Endodermal cell (in vitro differentiated cells): ENCODE results near the gene KLF15. TPM values are rescaled to one million over a fixed set of nuclear protein-coding genes. Genes with fewer than 3 reads are reported as not detected.

Source experiments
- DNase-seq: peaks from one replicate; pipeline ENCODE4 v3.0.0-alpha.2; 2017
- H3K27ac ChIP-seq: 2 replicates; pipeline ENCODE4 v1.5.1; 2013; ENCODE audit warnings: mild to moderate bottlenecking, low read depth, low read length, moderate library complexity
- H3K27me3 ChIP-seq: 2 replicates; pipeline ENCODE4 v1.6.1; 2013; ENCODE audit warnings: mild to moderate bottlenecking, low read length, moderate library complexity; ENCODE audit not compliant: insufficient read depth, control insufficient read depth, poor library complexity, severe bottlenecking
- H3K36me3 ChIP-seq: 2 replicates; pipeline ENCODE4 v1.7.0; 2013; ENCODE audit warnings: mild to moderate bottlenecking, low read length, moderate library complexity; ENCODE audit not compliant: control insufficient read depth, insufficient read depth
- H3K4me1 ChIP-seq: one replicate; pipeline ENCODE4 v1.7.0; 2013; ENCODE audit warnings: low read length; ENCODE audit not compliant: control insufficient read depth, insufficient read depth
- H3K4me3 ChIP-seq: 2 replicates; pipeline ENCODE4 v1.5.1; 2013; ENCODE audit warnings: mild to moderate bottlenecking, low read length, moderate library complexity
- H3K9ac ChIP-seq: 2 replicates; pipeline ENCODE4 v1.6.1; 2013; ENCODE audit warnings: mild to moderate bottlenecking, low read length, moderate library complexity; ENCODE audit not compliant: poor library complexity, severe bottlenecking; ENCODE audit errors: extremely low read depth
- H3K9me3 ChIP-seq: 2 replicates; pipeline ENCODE4 v1.6.1; 2013; ENCODE audit warnings: mild to moderate bottlenecking, low read length, moderate library complexity; ENCODE audit not compliant: control insufficient read depth
- H3K27ac Mint-ChIP-seq: 2 replicates; pipeline ENCODE4 v1.8.0; 2020; ENCODE audit warnings: mixed read lengths
- H3K27me3 Mint-ChIP-seq: 2 replicates; pipeline ENCODE4 v1.8.0; 2021; ENCODE audit warnings: mild to moderate bottlenecking, mixed read lengths; ENCODE audit not compliant: insufficient read depth
- H3K36me3 Mint-ChIP-seq: 2 replicates; pipeline ENCODE4 v1.8.0; 2020; ENCODE audit warnings: low read depth, mixed read lengths
- H3K4me1 Mint-ChIP-seq: 2 replicates; pipeline ENCODE4 v1.8.0; 2020; ENCODE audit warnings: mixed read lengths
- H3K4me3 Mint-ChIP-seq: 2 replicates; pipeline ENCODE4 v1.8.0; 2020; ENCODE audit warnings: mild to moderate bottlenecking, moderate library complexity, mixed read lengths
- H3K9me3 Mint-ChIP-seq: 2 replicates; pipeline ENCODE4 v1.8.0; 2020; ENCODE audit warnings: mild to moderate bottlenecking, mixed read lengths
- WGBS, 2 experiments: methylation state at CpG; one replicate each; pipeline versions ENCODE4 v1.1.5 to v1.1.7; 2013; ENCODE audit warnings: missing lambda C conversion rate in 2 of 2, mixed read lengths in 1 of 2; ENCODE audit not compliant: insufficient coverage in 1 of 2, insufficient read length in 1 of 2; 5-methylcytosine and 5-hydroxymethylcytosine counted together
- total RNA-seq, 2 donors: library from RNA; stranded (reverse); fragmentation: NEBNext Ultra II Directional in 1 of 2; extraction: Animal tissue kit (Norgen Biotek cat#: 25700) in 1 of 2; gene quantifications; 2 replicates in 1 of 2; 3 replicates in 1 of 2; pipeline ENCODE4 v1.2.1, GENCODE V29; 2021
- TF ChIP-seq, protein P1 (sequence below): fragments of 200-600 bp; sonication (generic); conservative IDR thresholded peaks from 2 replicates; pipeline ENCODE4 v1.5.0; 2021; ENCODE audit warnings: antibody characterized with exemption, mild to moderate bottlenecking

KLF15 gene
- total RNA-seq, 2 donors from 2014 or later: 20.7 to 31.1 TPM

DNA sequence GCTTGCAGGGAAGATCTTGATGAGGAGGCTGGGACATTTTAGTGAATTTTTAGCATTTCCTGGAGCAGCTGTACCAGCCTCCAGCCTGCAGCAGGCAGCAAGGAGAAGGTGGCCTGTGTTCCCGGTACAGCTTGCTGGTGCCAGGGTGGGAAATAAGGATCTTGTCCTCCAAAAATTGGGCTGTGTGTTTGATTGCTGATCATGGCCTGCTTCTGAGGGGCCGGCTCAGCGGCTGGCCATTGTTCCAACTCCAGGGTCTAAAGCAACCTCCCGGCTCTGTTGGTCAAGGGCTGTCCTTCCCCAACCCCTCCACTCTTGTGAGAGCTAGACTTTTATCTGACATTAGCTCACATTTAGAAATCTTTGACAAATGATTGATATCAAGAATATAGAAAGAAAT is 42.5 kb upstream of the KLF15 start:
- Mint-ChIP-seq H3K36me3 (no peaks in the 10 kb centered on the region), H3K4me3 (no peak overlapping the region), H3K4me1 (peaks cover 2% of the 10 kb centered on the region), H3K27ac (no peak overlapping the region), H3K9me3 (no peaks in the 10 kb centered on the region), H3K27me3 (peaks cover 19% of the 10 kb centered on the region)
- H3K27ac ChIP-seq: no peak overlapping the region
- no peak overlapping the region for H3K4me3 ChIP-seq
- TF ChIP-seq, protein P1, sequence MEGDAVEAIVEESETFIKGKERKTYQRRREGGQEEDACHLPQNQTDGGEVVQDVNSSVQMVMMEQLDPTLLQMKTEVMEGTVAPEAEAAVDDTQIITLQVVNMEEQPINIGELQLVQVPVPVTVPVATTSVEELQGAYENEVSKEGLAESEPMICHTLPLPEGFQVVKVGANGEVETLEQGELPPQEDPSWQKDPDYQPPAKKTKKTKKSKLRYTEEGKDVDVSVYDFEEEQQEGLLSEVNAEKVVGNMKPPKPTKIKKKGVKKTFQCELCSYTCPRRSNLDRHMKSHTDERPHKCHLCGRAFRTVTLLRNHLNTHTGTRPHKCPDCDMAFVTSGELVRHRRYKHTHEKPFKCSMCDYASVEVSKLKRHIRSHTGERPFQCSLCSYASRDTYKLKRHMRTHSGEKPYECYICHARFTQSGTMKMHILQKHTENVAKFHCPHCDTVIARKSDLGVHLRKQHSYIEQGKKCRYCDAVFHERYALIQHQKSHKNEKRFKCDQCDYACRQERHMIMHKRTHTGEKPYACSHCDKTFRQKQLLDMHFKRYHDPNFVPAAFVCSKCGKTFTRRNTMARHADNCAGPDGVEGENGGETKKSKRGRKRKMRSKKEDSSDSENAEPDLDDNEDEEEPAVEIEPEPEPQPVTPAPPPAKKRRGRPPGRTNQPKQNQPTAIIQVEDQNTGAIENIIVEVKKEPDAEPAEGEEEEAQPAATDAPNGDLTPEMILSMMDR: no peak
- H3K9me3 ChIP-seq: no peaks in the 10 kb centered on the region
- H3K4me1 ChIP-seq: no peaks in the 10 kb centered on the region
- no peak overlapping the region for H3K9ac ChIP-seq
- no peak for DNase-seq
- H3K27me3 ChIP-seq: peaks cover 16% of the 10 kb centered on the region
- WGBS, 2 experiments: 88 to 100% methylated on average over 2 to 4 of the region's 4 CpGs
- no peaks in the 10 kb centered on the region for H3K36me3 ChIP-seq

DNA sequence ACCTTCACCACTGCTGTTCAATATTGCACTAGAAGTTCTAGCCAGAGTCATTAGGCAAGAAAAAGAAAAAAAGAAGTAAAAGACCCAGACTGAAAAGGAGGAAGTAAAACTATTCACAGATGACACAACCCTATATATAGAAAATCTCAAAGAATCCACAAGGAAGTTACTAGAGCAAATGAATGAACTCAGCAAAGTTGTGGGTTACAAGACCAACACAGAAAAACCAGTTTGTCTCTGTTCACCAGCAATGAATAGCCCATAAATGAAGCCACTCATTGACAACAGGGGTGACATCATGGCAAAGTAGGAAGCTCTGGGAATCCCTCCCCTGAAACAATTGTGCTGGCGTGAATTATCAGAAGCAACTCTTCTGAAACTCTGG is 42.1 kb upstream of the KLF15 start:
- Mint-ChIP-seq H3K27me3 (peaks cover 21% of the 10 kb centered on the region), H3K4me3 (no peak overlapping the region), H3K4me1 (peaks cover 2% of the 10 kb centered on the region), H3K9me3 (no peaks in the 10 kb centered on the region), H3K27ac (no peak overlapping the region), H3K36me3 (no peaks in the 10 kb centered on the region)
- no peak overlapping the region for H3K27ac ChIP-seq
- no peak for DNase-seq
- no peaks in the 10 kb centered on the region for H3K9me3 ChIP-seq
- H3K9ac ChIP-seq: no peak overlapping the region
- H3K4me1 ChIP-seq: no peaks in the 10 kb centered on the region
- peaks cover 18% of the 10 kb centered on the region for H3K27me3 ChIP-seq
- no peaks in the 10 kb centered on the region for H3K36me3 ChIP-seq
- TF ChIP-seq, protein P1: no peak
- no peak overlapping the region for H3K4me3 ChIP-seq
- 100% methylated on average over 1 of the region's 1 CpG for WGBS, 2 experiments

DNA sequence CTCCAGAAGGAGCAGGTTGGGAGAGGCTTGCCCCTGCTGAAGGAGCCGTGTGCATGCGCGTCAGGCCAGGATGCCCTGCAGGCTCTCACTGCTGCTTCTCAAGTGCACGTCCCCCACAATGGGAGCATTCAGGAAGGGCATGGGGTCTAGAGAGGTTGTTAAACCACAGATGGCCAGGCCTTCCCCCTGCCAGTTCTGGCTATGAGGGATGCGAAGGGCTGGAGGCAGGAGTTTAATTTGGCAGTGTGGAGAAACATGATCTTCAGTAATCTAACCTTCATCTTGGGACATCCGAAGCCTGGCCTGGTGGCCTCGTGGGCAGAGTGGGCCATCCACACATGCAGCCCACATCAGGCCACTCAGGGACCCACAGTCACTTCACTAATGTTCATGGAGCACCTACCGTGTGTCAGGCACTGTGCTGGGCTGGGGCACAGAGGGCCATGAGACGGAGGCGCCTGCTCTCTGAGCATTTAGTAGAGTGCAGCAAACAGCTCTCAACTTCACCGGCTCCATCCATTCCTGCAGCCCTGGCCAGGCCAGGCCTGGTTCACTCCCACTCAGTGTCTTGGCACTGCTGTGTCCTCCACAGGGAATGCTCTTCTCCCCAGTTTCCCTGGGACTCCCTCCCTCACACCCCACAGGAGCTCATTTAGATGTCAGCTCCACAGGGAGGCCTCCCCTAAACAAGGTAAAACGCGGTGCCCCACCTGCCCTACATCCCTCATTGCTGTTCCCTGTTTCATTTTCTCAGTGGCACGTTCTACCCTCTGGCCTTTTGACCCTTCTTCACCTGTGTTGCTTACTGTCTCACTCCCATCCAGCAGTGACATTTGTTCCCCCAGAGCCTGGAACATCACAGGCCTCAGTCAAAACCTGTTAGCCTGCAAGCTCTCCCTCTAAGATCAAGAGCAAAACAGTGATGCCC is 41.5 kb upstream of the KLF15 start:
- no peak overlapping the region for H3K27ac ChIP-seq
- Mint-ChIP-seq H3K36me3 (no peaks in the 10 kb centered on the region), H3K4me3 (no peak overlapping the region), H3K9me3 (no peaks in the 10 kb centered on the region), H3K4me1 (peaks cover 2% of the 10 kb centered on the region), H3K27me3 (peaks cover 27% of the 10 kb centered on the region), H3K27ac (no peak overlapping the region)
- no peak overlapping the region for H3K9ac ChIP-seq
- H3K4me1 ChIP-seq: no peaks in the 10 kb centered on the region
- no peak for DNase-seq
- no peaks in the 10 kb centered on the region for H3K9me3 ChIP-seq
- no peak overlapping the region for H3K4me3 ChIP-seq
- H3K27me3 ChIP-seq: peaks cover 25% of the 10 kb centered on the region
- TF ChIP-seq, protein P1: no peak
- H3K36me3 ChIP-seq: no peaks in the 10 kb centered on the region
- WGBS, 2 experiments: 86 to 89% methylated on average over 11 to 14 of the region's 14 CpGs
